PC-9 (cell line): ENCODE measurements around the gene CPD.

Experiments used
- CTCF ChIP-seq: fragments of 200-600 bp; sonication (generic); conservative IDR thresholded peaks from 2 replicates; pipeline ENCODE4 v1.6.1; 2017; ENCODE audit warnings: mixed run types, antibody characterized with exemption, mild to moderate bottlenecking, moderate library complexity
- EZH2 ChIP-seq: fragments of 200-600 bp; sonication (generic); IDR thresholded peaks from 2 replicates; pipeline ENCODE4 v1.8.0; 2017; ENCODE audit warnings: antibody characterized with exemption, low read depth

- TF ChIP-seq CTCF (no peak), EZH2 (no peak)
Observed at GRCh38 chr17:30514895-30515596, 136.3 kb downstream of the CPD start.
